NCI-H1436 (cell line): ENCODE measurements around the gene DPYSL5.
"Not testable (repeated sequence)": the region's sequence is repeated elsewhere in the genome, so short reads cannot be mapped to it uniquely, and the experiment has no call there.

Experiments used
- DNase-seq: peaks from one replicate; lab custom pipeline; 2025; lab: John Stamatoyannopoulos, UW

Gene DPYSL5

DNA sequence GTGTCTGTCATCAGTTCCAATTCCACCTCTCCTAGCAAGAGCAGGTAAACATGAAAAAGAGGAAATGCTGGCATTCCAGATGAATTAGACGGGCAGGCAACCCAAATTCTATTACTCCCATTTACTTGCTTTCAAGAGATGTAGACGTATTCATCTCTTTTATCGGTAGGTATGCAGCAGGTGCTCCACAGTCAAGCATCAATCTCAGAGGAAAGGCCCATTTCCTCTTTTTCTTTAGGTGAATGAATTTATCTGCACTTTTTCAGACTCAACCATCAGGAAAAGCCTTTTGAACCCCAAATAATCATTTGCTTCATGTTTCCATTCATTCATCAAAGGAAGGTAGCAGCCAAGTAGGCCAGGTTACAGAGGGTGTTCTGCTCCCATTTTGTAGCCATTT lies 27.9 kb downstream of the DPYSL5 start:
- no peak for DNase-seq

DNA sequence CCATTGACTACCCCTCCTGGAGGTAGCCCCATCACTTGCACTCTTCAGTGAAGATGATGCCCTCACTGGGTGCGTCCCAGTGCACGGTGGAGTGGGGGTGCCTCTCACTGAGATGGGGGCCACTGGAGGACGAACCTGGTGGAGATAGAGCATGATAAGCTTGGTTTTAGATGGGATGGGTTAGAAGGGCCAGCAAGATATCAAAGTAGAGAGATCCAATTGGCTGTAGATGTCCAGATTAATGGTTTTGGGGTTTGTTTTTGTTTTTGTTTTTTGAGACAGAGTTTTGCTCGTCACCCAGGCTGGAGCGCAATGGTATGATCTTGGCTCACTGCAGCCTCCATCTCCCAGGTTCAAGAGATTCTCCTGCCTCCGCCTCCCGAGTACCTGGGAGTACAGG lies 28.3 kb downstream of the DPYSL5 start:
- DNase-seq = no peak

DNA sequence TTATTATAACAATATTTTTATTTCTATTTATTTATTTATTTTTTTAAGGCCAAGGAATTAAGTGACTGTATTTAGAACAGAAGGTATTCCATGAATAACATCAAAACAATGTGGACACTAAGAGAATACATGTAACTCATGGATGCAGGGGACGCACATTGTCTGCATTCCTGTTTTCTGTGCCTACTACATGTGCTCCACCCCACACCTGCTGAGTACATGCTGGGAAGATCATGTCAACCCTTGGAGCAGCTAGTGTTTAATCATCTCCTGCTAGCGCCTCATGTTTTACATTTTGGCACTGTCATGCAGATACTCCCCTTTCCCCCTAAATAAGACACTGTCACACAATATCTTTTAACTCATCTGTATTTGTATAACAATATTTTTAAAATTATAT lies 29.3 kb downstream of the DPYSL5 start:
- no peak for DNase-seq

DNA sequence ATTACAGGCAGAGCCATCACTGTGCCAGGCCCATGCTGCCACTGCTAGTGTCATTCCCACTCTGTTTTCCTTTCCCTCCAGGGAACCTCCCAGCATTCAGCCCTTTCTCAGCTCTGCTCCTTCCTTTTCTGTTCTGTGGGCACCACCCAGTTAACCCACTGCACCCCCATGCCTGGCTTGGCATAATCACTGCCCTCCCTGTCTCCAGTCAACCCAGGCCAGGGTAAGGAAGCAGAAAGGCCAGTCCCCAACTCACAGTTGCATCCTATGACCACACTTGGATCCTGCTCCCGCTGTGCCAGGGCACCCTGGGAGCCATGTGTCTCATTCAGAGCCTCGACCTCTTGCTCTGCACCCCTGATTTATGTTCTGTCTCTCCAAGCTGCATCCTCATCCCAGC lies 32.2 kb downstream of the DPYSL5 start:
- DNase-seq = no peak

DNA sequence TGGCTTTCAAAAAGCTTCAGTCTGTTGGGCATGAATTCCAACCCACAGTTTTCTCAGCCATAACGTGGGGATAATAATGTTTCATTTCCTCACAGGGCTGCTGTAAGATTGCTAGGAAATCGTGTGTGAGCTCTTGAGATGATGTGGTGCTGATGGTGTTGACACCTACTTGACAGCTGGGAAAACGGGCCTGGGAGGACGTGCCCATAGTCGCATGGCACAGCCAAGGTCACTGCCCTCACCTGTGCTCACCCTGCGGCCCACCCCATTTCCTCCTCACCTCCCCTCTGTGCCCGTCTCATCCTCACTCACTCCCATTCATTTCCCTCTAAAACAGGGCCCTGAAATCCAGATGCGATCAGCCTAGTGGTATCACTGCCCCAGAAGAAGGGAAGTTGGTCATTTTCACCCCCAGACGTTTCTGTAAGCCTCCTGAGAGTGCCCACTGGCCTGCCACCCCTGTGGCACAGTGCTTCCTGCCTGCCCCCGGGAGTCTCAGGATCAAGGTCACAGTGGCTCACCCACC lies 33.0 kb downstream of the DPYSL5 start:
- DNase-seq = no peak

DNA sequence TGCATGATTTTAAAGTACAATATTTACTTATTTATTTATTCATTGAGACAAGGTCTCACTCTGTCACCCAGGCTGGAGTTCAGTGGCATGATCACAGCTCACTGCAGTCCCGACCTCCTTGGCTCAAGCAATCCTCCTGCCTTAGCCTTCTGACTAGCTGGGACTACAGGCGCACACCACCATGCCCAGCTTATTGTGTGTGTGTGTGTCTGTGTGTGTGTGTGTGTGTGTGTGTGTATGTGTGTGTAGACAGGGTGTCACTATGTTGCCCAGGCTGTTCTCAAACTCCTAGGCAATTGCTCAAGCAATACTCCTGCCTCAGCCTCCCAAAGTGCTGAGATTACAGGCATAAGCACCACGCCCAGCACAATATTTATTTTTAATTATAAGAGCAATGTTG lies 34.3 kb downstream of the DPYSL5 start:
- not testable (repeated sequence) for DNase-seq

DNA sequence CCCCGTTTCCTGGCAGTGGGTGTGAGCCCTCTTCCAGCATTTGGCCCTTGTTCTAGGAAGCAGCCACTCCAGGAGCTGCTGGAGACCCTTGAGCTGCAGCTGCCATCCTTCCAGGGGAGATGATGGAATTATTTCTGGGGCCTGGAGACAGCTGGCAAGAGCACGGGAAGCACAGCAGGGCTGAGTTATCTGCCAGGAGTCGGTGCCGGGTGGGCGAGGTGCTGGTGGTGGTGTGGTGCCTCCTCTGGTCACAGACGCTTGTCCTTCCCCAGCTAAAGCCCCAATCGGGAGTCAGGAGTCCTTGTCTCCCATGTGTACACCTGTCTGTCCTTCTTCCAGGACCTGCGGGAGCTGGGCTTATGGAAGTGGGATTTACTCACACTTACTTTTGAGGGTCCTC lies 36.0 kb downstream of the DPYSL5 start:
- DNase-seq = no peak

DNA sequence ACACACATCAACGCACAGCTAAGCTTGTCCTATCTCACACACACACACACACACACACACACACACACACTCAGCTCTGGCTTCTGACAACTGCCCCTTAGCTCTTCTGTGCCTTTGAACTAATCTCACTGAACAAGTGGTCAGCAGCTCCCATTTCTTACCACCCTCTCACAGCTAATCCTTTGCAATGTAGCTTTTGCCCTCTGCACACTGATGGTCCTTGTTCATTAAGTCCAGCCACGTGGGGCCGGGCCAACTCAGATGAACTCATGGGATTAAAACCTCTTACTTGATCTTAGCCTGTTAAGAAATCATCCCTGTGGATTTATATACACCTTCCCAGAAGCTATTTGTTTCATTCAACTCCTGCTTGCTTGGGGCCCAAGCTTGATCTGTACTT lies 36.6 kb downstream of the DPYSL5 start:
- DNase-seq = no peak

DNA sequence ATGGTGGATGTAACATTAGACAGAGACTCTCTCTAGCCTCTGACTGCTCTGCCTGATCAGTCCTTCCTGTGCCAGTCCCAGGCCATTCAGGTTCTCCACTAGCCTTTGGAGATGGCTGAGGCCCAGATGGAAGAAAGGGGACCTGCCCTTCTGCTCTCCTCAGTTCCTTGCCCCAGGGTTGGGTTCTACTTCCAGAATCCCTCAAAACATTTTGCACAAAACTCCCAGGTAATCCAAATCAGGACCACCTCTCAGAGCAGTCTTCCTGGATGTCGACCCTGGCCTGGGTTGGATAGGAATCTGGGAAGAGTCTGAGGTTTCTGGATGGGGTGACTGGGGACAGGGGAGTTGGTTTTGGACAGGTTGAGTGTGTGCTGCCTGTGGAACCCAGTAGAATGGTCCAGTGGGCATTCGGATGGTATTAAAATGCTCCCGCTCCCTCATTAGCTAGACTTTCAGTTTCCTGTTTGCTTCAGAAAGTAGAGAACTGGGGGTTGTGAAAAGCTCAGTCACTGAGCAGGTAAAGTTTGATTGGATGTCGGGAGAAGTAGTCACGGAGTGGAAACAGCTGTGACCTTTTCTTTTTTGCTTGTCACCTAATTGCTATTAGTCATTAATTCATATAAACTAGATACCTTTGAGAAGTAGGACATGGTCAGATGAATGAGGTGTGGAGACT lies 37.9 kb downstream of the DPYSL5 start:
- DNase-seq = no peak

DNA sequence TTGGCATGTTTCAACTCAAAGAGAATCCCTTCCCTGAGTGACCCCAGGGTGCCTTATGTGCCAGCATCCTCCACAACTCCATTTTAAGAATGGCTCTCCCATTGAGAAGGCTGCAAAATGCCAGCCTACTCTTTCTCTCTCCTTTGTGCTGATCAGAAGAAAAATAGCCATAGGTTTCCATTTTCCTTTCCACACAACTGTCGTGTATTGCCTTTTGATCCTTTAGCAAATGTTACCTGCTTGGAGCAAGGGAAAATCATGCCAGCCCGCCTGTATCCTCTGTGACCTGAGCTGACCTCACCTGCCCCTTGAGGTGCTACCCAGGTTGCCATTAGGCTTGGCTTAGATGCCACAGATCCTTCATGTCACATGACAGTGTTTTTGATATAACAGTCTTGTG lies 38.8 kb downstream of the DPYSL5 start:
- no peak for DNase-seq

DNA sequence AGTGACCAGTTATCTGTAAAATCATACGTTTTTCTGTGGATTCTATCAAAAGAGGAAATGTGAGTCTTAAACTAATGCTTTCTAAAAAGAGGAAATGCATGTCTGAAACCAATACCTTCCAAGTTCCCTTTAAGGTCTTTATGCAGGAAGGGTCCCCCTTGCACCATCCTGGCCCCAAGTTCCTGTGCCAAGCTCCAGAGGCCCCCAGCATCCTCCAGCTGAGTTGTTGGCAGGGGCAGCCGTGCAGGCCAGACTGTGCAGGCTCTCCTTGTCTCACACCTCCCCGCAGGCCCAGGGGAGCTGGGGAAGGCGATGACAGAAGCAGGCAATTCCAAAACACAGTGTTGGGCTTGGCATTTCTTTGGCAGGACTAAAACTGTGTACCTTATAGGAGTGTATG lies 39.2 kb downstream of the DPYSL5 start:
- DNase-seq = no peak

DNA sequence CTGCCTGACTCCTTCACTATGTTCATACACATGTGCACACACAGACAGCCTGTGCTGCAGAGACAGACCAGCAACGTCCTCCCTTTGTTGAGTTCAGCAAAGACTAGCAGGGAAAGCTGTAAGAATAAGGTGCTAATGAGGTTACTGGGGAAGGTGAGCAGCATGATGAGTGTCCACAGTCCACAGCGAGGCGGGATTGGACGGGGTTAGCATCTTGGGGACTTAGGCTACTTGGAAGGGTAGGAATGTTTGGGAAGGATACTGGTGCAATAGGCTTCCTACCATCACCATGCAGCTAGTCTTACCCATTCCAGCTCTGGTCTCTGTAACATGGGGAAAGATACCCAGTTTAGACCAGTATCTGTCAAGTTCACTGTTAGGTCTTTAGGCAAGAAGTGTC lies 41.9 kb downstream of the DPYSL5 start:
- no peak for DNase-seq

DNA sequence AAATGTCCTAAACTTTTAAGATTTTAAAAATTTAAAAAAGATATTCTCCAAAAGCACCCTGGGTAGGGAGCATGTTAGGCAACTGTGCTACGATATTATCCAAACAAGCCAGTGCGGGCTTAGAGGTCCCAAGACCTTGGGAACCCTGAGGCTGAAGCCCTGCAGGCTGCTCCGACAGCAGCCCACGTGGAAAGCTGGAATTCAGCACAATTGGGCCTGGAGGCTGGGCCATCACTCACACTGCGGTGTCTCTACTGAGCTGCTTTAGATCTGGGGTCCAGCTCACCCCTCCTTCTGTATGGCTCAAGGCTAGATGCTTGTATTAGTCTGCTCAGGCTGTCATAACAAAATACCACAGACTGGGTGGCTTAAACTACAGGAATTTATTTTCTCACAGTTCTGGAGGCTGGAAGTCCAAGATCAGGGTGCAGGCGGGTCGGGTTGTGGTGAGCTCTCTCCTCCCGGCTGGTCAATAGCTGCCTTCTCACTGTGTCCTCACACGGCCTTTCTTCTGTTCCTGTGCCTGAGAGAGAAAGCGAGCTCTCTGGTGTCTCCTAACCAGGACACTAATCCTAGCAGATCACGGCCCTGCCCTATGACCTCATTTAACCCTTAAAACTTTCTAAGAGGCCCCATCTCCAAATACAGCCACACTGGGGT lies 42.5 kb downstream of the DPYSL5 start:
- DNase-seq = no peak

DNA sequence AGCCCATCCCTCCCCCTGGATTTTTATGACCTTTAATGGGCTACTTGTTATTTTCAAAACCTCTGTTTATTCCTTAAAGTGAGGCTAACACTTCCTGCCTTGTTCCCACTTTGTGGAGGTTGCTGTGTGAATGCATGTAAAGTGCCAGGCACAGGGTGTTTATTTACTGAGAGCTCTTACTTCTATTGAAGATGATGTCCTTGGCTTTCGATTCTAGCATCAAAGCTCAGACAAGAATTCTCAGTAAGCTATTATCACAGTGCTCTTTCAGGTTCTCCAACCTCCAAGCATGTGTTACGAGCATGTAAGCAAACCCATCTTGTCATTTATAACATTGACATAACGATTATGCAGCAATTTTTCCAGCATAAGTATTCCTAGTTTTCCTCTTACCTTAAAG lies 44.2 kb downstream of the DPYSL5 start:
- no peak for DNase-seq

DNA sequence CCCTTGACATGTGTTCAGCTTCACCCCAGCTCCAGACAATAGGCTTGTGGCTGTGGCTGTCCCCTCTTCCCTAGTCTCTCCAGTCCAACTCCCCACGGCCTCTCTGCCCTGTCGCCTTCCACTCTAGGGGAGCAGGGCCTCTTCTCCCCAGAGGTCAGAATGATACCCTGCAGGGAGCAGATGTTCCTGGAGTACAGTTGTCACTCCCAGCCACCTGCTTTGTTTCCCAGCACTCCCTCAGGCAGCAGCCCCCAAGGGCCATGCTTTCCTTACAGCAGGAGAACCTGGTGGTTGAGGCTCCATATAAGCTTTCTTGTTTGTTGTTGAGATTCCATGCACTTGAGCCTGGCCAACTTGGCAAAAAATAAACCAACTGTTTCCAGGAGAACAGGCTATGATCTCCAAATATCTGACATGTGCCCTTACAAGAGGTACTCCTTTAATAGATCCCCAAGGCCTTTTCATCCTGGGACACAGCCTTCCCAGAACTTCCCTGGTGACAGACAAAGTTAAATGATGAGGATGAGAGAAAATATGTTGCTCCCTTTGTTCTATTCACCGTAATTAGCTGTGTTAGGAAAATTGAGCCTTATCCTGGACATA lies 45.1 kb downstream of the DPYSL5 start:
- DNase-seq = no peak

DNA sequence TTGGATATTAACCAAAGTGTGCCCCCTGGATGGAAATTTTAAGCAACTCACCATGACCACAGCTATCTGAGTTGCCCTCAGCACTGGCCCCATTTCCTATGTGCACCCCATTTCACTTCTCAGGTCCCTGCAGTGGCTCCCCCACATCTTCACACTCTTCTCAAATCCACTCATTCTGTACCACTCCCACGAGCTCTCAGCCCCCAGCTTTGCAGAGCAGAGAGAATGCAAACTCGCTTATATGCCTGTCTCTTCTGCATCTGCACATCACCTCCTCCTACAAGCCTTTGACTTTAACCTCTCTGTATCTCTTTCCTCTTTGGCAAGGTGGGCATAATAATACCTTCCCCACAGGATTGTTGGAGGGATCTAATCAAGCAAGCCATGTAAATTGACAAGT lies 46.2 kb downstream of the DPYSL5 start:
- DNase-seq = no peak

DNA sequence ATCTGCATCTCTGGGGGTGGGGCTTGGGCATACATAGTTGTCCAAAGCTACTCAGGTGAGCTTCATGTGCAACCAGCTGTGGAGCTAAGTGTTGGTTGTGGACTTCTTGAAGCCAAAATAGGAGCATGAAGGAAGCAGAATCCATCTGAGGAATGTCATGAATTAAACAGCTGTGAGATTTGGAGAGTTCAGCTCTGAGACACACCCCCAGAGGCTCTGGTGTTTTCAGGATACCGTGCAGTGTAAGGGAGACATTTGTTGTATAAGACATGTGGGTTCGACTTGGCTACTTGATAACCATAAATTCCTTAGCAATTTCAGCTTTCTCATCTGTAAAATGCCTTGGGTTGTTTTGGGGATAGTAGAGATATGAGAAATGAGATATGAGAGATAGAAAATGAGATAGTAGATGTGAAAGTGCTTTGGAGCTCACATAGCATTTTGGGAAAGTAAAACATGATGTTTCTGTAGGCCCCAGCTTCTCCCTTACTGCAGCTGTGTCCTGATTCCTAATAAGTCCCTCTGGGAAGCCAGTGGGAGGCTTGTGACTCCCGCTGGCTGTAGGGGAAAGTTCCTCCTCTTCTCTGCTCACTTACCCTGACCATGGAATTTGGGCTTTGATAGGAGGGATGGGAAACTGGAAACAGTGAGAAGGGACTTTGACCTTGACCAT lies 50.0 kb downstream of the DPYSL5 start:
- no peak for DNase-seq

DNA sequence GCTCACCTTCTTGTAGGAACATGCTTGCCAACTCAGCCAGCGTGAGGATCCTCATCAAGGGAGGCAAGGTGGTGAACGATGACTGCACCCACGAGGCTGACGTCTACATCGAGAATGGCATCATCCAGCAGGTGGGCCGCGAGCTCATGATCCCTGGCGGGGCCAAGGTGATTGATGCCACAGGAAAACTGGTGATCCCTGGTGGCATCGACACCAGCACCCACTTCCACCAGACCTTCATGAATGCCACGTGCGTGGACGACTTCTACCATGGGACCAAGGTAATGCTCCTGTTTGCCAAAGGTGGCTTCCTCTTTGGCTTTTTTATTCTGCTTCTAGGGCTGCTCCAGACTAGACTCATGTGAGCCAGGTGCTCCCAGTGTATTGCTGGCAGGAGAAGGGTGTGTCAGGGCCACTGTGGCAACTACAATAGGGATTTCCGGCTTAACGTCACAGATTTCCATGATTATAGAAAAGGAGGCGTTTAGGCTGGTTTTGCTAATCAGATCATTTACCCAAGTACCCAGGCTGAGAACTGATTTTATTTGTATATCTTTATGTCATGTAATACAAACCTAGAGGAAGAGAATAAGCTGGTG lies 50.6 kb downstream of the DPYSL5 start:
- DNase-seq = no peak

DNA sequence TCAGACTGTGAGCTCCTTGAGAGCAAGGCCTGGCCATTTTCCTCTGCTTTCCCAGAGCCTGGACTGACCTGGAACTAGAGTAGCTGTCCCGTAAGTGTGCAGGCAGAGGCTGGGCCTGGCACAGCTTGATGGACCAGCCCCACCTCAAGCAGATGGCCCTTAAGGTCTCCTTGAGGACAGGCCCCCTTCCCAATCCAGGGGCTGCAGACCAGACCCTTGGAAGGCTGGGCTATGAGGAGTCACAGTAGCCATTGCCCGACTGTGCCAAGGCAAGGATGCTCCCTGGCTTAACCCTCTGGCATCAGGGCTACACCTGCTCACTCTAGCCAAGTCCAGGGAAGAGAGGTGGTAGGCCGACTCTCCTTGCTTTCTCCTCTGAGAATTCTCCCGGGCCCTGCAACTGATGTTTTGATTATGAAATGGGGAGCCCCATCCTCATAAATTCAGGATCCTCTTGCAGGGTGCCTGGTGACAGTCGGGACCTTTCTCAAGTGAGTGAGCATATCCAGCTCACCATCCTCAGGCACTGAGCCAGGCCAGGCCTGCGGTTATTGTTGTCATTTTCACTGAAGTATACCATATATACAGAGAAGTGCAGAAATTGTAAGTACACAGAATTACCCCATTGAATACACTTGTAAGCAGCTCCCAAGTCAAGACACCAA lies 51.7 kb downstream of the DPYSL5 start:
- DNase-seq = no peak

DNA sequence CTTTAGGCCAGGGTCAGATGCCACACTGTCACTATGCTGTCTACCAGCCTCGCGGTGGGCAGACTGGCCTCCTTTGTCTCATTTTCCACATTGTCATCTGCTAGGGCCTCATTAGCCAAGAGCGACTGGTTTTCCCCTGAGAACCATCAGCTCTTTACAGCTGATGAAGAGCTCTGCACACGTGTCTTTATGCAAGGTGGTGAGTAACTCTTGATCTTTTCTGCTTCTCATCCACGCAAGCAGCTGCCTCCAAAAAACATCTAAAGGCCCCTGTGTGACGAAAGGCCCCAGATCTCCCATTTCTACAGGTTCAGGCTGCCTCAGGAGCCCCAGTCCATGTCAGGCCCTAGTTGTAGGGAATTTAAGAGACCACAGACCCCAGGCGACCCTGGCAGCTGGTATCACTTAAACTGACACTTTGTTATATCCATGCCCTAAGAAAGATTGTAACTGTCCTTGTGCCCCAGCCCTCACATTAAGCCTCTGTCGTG lies 52.9 kb downstream of the DPYSL5 start:
- peak; percentile 42 for DNase-seq

DNA sequence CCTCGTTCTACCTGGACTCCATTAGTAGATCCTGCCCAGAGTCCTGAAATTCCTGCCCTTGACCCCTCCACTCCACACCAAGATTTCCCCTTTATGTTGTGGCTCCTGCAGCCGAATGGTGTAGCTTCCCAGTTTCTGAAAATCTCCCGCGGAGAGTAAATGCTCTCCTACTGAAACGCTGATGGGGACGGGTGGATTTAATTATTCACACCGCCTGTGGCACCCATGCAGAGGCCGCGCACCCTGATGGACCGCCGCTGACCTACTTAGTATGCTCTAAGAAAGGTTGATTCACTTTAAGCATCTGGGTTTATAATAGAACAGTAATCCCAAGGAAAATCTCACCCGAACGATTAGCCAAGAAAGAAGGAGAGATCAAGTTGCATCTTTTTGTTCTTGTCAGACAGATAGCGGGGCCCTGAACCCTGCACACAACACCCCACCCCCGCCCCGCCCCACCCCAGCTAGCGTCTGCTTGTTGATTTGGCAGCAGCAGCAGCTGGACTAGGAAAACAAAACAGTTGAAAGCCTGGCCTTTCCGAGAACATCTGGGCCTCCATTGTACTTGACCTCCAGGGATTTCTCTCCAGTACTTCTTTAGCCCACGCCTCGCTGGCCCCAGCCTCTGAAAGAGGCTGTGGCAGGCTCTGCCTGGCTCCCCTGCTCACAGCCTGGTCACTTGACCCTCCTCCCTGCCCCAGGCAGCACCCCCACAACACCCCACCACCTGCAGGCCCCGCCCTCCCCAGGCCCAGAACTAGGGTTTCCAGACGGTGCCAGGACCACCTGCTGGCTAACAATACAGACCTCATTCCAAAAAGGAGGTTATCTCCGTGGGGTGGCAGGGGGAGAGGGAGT lies 53.6 kb downstream of the DPYSL5 start:
- no peak for DNase-seq
